Stomach (tissue), 9 donors: ENCODE data around the gene ATP6V1G3. TPM values are rescaled to one million over a fixed set of nuclear protein-coding genes. Genes with fewer than 3 reads are reported as not detected.
A peak's percentile ranks its signal among the peaks of the same experiment; 100 is the strongest.

Experiments used
- DNase-seq, 2 donors: peaks; one replicate each; pipeline versions ENCODE4 v3.0.0 to v3.0.0-alpha.2; 2013 to 2019
- H3K27ac ChIP-seq, 5 donors: fragments of 200-600 bp in 4 of 5; sonication (generic) in 4 of 5; one replicate each; pipeline ENCODE4 v1.5.1; 2013 to 2019; ENCODE audit warnings: mild to moderate bottlenecking in 1 of 5, moderate library complexity in 1 of 5
- H3K27me3 ChIP-seq, 3 donors: fragments of 200-600 bp; sonication (generic); one replicate each; pipeline ENCODE4 v1.5.1; 2017 to 2019; ENCODE audit warnings: mixed run types in 1 of 3
- H3K36me3 ChIP-seq, 4 donors: fragments of 200-600 bp; sonication (generic); 1 replicate in 3 of 4; 2 replicates in 1 of 4; pipeline ENCODE4 v1.5.1; 2016 to 2019
- H3K4me1 ChIP-seq, 4 donors: fragments of 200-600 bp; sonication (generic); one replicate each; pipeline ENCODE4 v1.5.1; 2016 to 2019
- H3K4me3 ChIP-seq, 4 donors: fragments of 200-600 bp; sonication (generic) in 3 of 4; one replicate each; pipeline ENCODE4 v1.5.1; 2016 to 2019; ENCODE audit warnings: mild to moderate bottlenecking in 1 of 4
- H3K9me3 ChIP-seq, 4 donors: fragments of 200-600 bp; sonication (generic); one replicate each; pipeline ENCODE4 v1.5.1; 2016 to 2019
- EP300 ChIP-seq: sonication (generic); formaldehyde crosslinking; IDR thresholded peaks from one replicate; pipeline ENCODE4 v1.6.1; 2017; ENCODE audit warnings: antibody characterized with exemption
- POLR2A ChIP-seq, 4 donors: fragments of 450-650 bp; IDR thresholded peaks; one replicate each; pipeline ENCODE4 v1.6.1; 2016; ENCODE audit warnings: antibody characterized with exemption in 4 of 4, control low read depth in 2 of 4, mild to moderate bottlenecking in 1 of 4, moderate library complexity in 1 of 4
- POLR2AphosphoS5 ChIP-seq, 3 donors: sonication (generic); formaldehyde crosslinking; IDR thresholded peaks; one replicate each; pipeline ENCODE4 v1.6.1; 2016; ENCODE audit warnings: antibody characterized with exemption in 3 of 3
- WGBS, 5 donors: extraction: QIAGEN DNeasy Blood & Tissue Kit in 3 of 5; methylation state at CpG; one replicate each; pipeline versions ENCODE4 v1.1.5 to v1.1.7; 2013 to 2018; 5-methylcytosine and 5-hydroxymethylcytosine counted together
- intact Hi-C: fragments of 100-400 bp; cut with DNase I; formaldehyde crosslinking; loops from one replicate; pipeline ENCODE4 v1.15.1; 2023; ENCODE audit warnings: low total_unique reads
- polyA plus RNA-seq, 3 donors: library from polyadenylated mRNA; stranded (reverse); fragments of 200-250 nt; gene quantifications; one replicate each; pipeline ENCODE4 v1.2.3, GENCODE V29; 2013
- total RNA-seq, 5 donors: library from RNA; depleted of rRNA; stranded (reverse); fragments of >200 nt; gene quantifications; one replicate each; pipeline versions ENCODE4 v1.1.0 to v1.2.3, GENCODE V29; 2014 to 2016
- TF ChIP-seq, protein P1 (sequence below), 7 experiments: fragments of 450-650 bp in 4 of 7; fragments of 200-600 bp in 3 of 7; sonication (generic) in 3 of 7; IDR thresholded peaks; one replicate each; pipeline ENCODE4 v1.5.1; 2016 to 2019; ENCODE audit warnings: antibody characterized with exemption in 7 of 7, control low read depth in 2 of 7, mild to moderate bottlenecking in 1 of 7
- donor health status: healthy with polysubstance abuse.
- donor health status: Bipolar disorder and iron deficiency.
- donor health status: healthy.

ATP6V1G3 gene
- total and polyA plus RNA-seq, 8 donors: not detected

DNA sequence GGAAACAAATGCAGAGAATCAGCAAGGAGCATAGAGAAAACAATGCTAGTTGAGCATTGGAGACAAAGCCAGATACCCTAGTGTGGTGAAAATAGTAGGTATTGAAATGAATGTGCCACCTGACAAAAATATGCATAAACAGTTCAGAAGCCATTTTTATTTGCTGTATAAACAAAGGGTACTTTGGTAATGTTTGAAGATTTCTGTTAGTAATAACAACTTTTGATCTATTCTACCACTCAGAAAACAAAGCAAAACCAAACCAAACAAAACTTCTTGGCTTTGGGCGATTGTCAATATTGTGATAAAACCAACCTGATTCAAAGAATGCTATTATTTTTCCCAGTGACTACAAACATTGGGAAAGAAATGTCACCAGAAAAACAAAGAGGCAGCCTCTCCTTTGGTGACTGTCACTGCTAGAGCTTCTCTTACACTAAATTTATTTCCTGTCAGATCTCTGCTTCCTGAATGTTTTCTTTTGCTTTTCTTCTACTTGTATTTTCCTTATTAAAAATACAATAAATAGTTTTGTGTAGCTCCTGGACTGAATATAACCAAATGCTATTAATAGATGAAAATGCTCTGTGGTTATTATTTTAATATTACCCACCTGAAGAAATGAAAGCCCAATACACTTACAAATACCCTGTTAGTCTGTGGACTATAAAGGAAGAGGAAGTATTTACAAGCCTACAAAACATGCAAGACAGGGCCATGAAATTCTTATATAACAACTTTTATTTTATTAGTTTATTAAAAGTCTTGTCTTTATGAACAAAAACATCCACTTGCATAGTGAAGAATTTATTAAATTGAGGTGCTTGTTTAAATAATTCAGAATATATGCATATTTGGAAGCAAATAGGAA is 5.7 kb downstream of the ATP6V1G3 start:
- peaks cover 0 to 1% (median 0%) of the 10 kb centered on the region in 4 donors for H3K4me1 ChIP-seq
- H3K9me3 ChIP-seq: no peaks in the 10 kb centered on the region
- H3K27me3 ChIP-seq: no peaks in the 10 kb centered on the region
- intact Hi-C loops: no loop called here
- TF ChIP-seq, protein P1, sequence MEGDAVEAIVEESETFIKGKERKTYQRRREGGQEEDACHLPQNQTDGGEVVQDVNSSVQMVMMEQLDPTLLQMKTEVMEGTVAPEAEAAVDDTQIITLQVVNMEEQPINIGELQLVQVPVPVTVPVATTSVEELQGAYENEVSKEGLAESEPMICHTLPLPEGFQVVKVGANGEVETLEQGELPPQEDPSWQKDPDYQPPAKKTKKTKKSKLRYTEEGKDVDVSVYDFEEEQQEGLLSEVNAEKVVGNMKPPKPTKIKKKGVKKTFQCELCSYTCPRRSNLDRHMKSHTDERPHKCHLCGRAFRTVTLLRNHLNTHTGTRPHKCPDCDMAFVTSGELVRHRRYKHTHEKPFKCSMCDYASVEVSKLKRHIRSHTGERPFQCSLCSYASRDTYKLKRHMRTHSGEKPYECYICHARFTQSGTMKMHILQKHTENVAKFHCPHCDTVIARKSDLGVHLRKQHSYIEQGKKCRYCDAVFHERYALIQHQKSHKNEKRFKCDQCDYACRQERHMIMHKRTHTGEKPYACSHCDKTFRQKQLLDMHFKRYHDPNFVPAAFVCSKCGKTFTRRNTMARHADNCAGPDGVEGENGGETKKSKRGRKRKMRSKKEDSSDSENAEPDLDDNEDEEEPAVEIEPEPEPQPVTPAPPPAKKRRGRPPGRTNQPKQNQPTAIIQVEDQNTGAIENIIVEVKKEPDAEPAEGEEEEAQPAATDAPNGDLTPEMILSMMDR (IDR thresholded peaks at IDR 0.05): no peak
- TF ChIP-seq POLR2A (IDR thresholded peaks at IDR 0.05) (no peak), POLR2AphosphoS5 (IDR thresholded peaks at IDR 0.05) (no peak), EP300 (no peak)
- no peak overlapping the region for H3K27ac ChIP-seq
- no peak overlapping the region for H3K4me3 ChIP-seq
- 15 to 45% (median 27%) methylated on average over 1 of the region's 1 CpG for WGBS, 5 donors
- no peak for DNase-seq
- no peaks in the 10 kb centered on the region for H3K36me3 ChIP-seq

- 85 to 94% (median 92%) methylated on average over 3 of the region's 3 CpGs for WGBS, 5 donors
- H3K4me3 ChIP-seq: no peak overlapping the region
- no peaks in the 10 kb centered on the region for H3K36me3 ChIP-seq
- DNase-seq: no peak
- TF ChIP-seq POLR2A (IDR thresholded peaks at IDR 0.05): no peak
- TF ChIP-seq, protein P1 (IDR thresholded peaks at IDR 0.05): no peak
- no peak for TF ChIP-seq EP300
- TF ChIP-seq POLR2AphosphoS5 (IDR thresholded peaks at IDR 0.05): no peak
- intact Hi-C loops: no loop called here
- no peak overlapping the region for H3K27ac ChIP-seq
- peaks cover 0 to 5% (median 0%) of the 10 kb centered on the region in 4 donors for H3K4me1 ChIP-seq
- no peaks in the 10 kb centered on the region for H3K27me3 ChIP-seq
- H3K9me3 ChIP-seq: no peaks in the 10 kb centered on the region
Observed at GRCh38 chr1:198531891-198532290, 8.6 kb downstream of the ATP6V1G3 start.

DNA sequence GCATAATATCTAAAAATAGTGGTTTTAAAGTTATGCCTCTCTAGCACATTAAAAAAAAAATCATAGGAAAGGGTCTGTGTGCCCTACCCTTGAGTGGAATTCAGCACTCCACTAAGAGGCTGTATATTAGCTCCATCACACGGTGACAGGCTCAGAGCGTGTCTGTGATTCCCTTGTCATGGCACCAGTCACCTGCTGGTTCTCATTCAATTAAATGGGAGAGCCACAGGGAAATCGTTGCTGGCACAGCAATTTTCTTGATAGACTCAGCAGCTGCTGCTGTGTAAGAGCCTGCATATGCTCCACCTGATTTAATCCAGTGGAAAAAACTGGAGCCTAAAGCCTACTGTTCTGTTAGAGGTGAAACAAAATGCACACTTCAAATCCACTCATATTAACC is 9.5 kb downstream of the ATP6V1G3 start:
- no peaks in the 10 kb centered on the region for H3K9me3 ChIP-seq
- H3K36me3 ChIP-seq: no peaks in the 10 kb centered on the region
- WGBS, 5 donors: 62 to 77% (median 73%) methylated on average over 3 of the region's 3 CpGs
- no peaks in the 10 kb centered on the region for H3K27me3 ChIP-seq
- TF ChIP-seq EP300: no peak
- TF ChIP-seq, protein P1 (IDR thresholded peaks at IDR 0.05): no peak
- no peak for TF ChIP-seq POLR2A (IDR thresholded peaks at IDR 0.05)
- no peak for TF ChIP-seq POLR2AphosphoS5 (IDR thresholded peaks at IDR 0.05)
- intact Hi-C loops: no loop called here
- peak in 1 of 2 donors; percentile 20 for DNase-seq
- H3K4me3 ChIP-seq: no peak overlapping the region
- peaks cover 0 to 5% (median 0%) of the 10 kb centered on the region in 4 donors for H3K4me1 ChIP-seq
- H3K27ac ChIP-seq: no peak overlapping the region

- H3K4me3 ChIP-seq: no peak overlapping the region
- TF ChIP-seq POLR2A (IDR thresholded peaks at IDR 0.05) (no peak), POLR2AphosphoS5 (IDR thresholded peaks at IDR 0.05) (no peak), EP300 (no peak)
- TF ChIP-seq, protein P1 (IDR thresholded peaks at IDR 0.05): no peak
- 25 to 43% (median 30%) methylated on average over 2 of the region's 2 CpGs for WGBS, 5 donors
- H3K36me3 ChIP-seq: no peaks in the 10 kb centered on the region
- H3K9me3 ChIP-seq: no peaks in the 10 kb centered on the region
- intact Hi-C loops: no loop called here
- DNase-seq: peak in 1 of 2 donors; percentile 43
- no peaks in the 10 kb centered on the region for H3K27me3 ChIP-seq
- H3K4me1 ChIP-seq: peaks cover 0 to 5% (median 0%) of the 10 kb centered on the region in 4 donors
- H3K27ac ChIP-seq: no peak overlapping the region
Observed at GRCh38 chr1:198529414-198529813, 11.1 kb downstream of the ATP6V1G3 start.
